GM12801 (cell line): Measurements from ENCODE around the gene VPS35L.

Experiments
- CTCF ChIP-seq: IDR thresholded peaks from one replicate; pipeline ENCODE4 v1.5.1; 2011; ENCODE audit warnings: control low read depth; ENCODE audit not compliant: insufficient read length; ENCODE audit errors: extremely low read depth

Gene VPS35L

GRCh38 chr16:19660432-19660831 lies 104.9 kb downstream of the VPS35L start:
- no peak for TF ChIP-seq CTCF

- TF ChIP-seq CTCF: no peak
Observed at GRCh38 chr16:19662351-19662750, 106.8 kb downstream of the VPS35L start.

- TF ChIP-seq CTCF: no peak
Observed at GRCh38 chr16:19664166-19664565, 108.7 kb downstream of the VPS35L start.

- no peak for TF ChIP-seq CTCF
Observed at GRCh38 chr16:19666477-19666876, 111.0 kb downstream of the VPS35L start.

GRCh38 chr16:19672378-19672777 lies 116.9 kb downstream of the VPS35L start:
- TF ChIP-seq CTCF: no peak

GRCh38 chr16:19674485-19674884 lies 119.0 kb downstream of the VPS35L start:
- no peak for TF ChIP-seq CTCF

- TF ChIP-seq CTCF: no peak
Observed at GRCh38 chr16:19677402-19677801, 121.9 kb downstream of the VPS35L start.

- no peak for TF ChIP-seq CTCF
Observed at GRCh38 chr16:19678804-19679203, 123.3 kb downstream of the VPS35L start.
